ENCODE results near the gene DUSP5.

Gene DUSP5

GRCh38 chr10:110556296-110556695 is 58.6 kb downstream of the DUSP5 start:
- DNase-seq: no peak

- no peak for DNase-seq
These were observed 59.4 kb downstream of the DUSP5 start for GRCh38 chr10:110556969-110557601.

GRCh38 chr10:110558041-110558440 is 60.3 kb downstream of the DUSP5 start:
- DNase-seq: no peak

- no peak for DNase-seq
These were observed 62.3 kb downstream of the DUSP5 start for GRCh38 chr10:110560012-110560411.

Data from NCI-H187 (cell line).